Tibial artery (tissue), 4 donors: Measurements from ENCODE around the gene AKAP13.

Source experiments
- DNase-seq, 2 donors: peaks; one replicate each; pipeline ENCODE4 v3.0.0-alpha.2; 2019
- H3K27ac ChIP-seq, 2 donors: fragments of 200-600 bp; sonication (generic) in 1 of 2; 1 replicate in 1 of 2; 2 replicates in 1 of 2; pipeline ENCODE4 v1.5.1; 2018 to 2019; ENCODE audit warnings: mild to moderate bottlenecking in 1 of 2
- H3K27me3 ChIP-seq, 2 donors: fragments of 200-600 bp; sonication (generic) in 1 of 2; one replicate each; pipeline versions ENCODE4 v1.5.1 to v1.6.0; 2016 to 2019
- H3K36me3 ChIP-seq, 3 donors: fragments of 200-600 bp; sonication (generic) in 2 of 3; one replicate each; pipeline ENCODE4 v1.5.1; 2016 to 2019; ENCODE audit warnings: mild to moderate bottlenecking in 2 of 3
- H3K4me1 ChIP-seq, 4 donors: fragments of 200-600 bp; sonication (generic) in 2 of 4; 1 replicate in 3 of 4; 2 replicates in 1 of 4; pipeline ENCODE4 v1.5.1; 2016 to 2019
- H3K4me3 ChIP-seq, 2 donors: fragments of 200-600 bp; sonication (generic) in 1 of 2; 1 replicate in 1 of 2; 2 replicates in 1 of 2; pipeline ENCODE4 v1.5.1; 2018 to 2019; ENCODE audit warnings: mild to moderate bottlenecking in 2 of 2
- H3K9me3 ChIP-seq, 3 donors: fragments of 200-600 bp; sonication (generic) in 1 of 3; one replicate each; pipeline ENCODE4 v1.5.1; 2016 to 2019
- CTCF ChIP-seq, 2 experiments: fragments of 200-600 bp in 1 of 2; fragments of 450-650 bp in 1 of 2; IDR thresholded peaks; one replicate each; pipeline ENCODE4 v1.5.1; 2017 to 2019; ENCODE audit warnings: antibody characterized with exemption in 2 of 2, mild to moderate bottlenecking in 1 of 2, moderate library complexity in 1 of 2
- intact Hi-C: fragments of 100-400 bp; cut with DNase I; formaldehyde crosslinking; loops from one replicate; pipeline ENCODE4 v1.15.0; 2023; ENCODE audit warnings: low total_unique reads

AKAP13 gene

DNA sequence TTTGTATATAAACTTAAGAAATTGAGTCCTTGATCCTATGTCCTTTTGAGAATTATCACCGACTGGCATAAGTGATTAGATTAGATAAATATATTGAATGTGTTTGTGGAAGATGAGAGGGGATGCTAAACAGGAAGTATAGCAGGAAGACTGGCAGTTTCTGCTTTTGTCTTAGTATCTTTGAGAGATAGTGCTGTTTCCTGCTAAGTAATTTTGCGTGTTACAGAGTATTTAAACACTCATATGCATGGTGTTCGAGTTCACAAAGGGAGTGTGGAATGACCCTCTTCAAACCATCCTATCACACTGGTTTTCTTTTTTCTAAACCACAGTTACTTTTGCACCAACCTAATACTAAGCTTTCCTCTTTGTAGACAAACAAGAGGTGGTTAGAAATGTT lies 308.3 kb downstream of the AKAP13 start:
- Histone ChIP-seq H3K4me1 (peaks cover 0 to 36% (median 14%) of the 10 kb centered on the region in 4 donors), H3K27ac (peak overlapping the region in 1 of 2 donors; percentile 60), H3K4me3 (no peak overlapping the region), H3K36me3 (peaks cover 41 to 56% (median 54%) of the 10 kb centered on the region in 3 donors), H3K27me3 (no peaks in the 10 kb centered on the region), H3K9me3 (no peaks in the 10 kb centered on the region)
- no peak for TF ChIP-seq CTCF (IDR thresholded peaks at IDR 0.05)
- DNase-seq: no peak
- intact Hi-C loops: no loop called here

GRCh38 chr15:85689729-85690128 lies 309.3 kb downstream of the AKAP13 start:
- no peaks in the 10 kb centered on the region for H3K27me3 ChIP-seq
- peak overlapping the region; percentile 35 to 39 for H3K4me3 ChIP-seq
- H3K27ac ChIP-seq: peak overlapping the region; percentile 36 to 60
- intact Hi-C loops: loop anchor here (10.0 kb wide), 1 partner anchor 65 kb away; no protein-coding TSS in a partner anchor
- H3K4me1 ChIP-seq: peaks cover 0 to 36% (median 14%) of the 10 kb centered on the region in 4 donors
- H3K9me3 ChIP-seq: no peaks in the 10 kb centered on the region
- H3K36me3 ChIP-seq: peaks cover 39 to 56% (median 54%) of the 10 kb centered on the region in 3 donors
- DNase-seq: peak in 1 of 2 donors; percentile 47
- TF ChIP-seq CTCF (IDR thresholded peaks at IDR 0.05): no peak

DNA sequence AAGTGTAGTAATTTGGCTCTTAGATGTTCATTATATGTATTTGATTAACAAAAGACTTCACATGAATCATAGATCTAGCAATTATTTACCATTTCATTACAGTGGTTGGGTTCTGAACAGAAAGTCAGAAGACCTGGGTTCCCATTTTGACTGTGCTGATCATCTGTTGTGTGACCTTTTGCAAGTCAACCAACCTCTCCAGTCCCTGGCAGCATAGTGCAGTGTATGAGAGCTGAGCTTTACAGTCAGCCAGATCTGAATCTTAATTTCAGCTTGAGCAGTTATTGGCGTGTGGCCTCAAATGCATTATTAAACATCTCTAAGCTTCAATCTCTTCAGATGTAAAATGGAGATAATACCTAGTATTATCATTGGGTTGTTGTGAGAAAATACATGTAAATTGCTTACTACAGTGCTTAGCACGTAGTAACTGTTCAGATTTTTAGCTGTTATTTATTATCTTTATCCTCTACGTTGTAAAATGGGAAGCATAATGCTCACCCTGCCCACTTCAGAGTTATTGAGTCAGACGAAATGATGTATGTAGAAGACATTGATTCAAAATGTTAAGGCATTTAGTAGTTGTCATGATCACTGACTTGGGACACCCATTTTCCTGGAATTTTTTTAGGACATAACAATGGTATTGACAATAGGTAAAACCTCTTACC lies 310.3 kb downstream of the AKAP13 start:
- Histone ChIP-seq H3K27me3 (no peaks in the 10 kb centered on the region), H3K27ac (peak overlapping the region in 1 of 2 donors; percentile 36), H3K4me3 (peak overlapping the region; percentile 35 to 39), H3K9me3 (no peaks in the 10 kb centered on the region), H3K36me3 (peaks cover 30 to 56% (median 51%) of the 10 kb centered on the region in 3 donors), H3K4me1 (peaks cover 0 to 36% (median 14%) of the 10 kb centered on the region in 4 donors)
- intact Hi-C loops: loop anchor here (10.0 kb wide), 1 partner anchor 66 kb away; no protein-coding TSS in a partner anchor
- TF ChIP-seq CTCF (IDR thresholded peaks at IDR 0.05): no peak
- no peak for DNase-seq

GRCh38 chr15:85691350-85692240 lies 311.2 kb downstream of the AKAP13 start:
- peaks cover 0 to 36% (median 14%) of the 10 kb centered on the region in 4 donors for H3K4me1 ChIP-seq
- no peak for DNase-seq
- no peaks in the 10 kb centered on the region for H3K27me3 ChIP-seq
- H3K27ac ChIP-seq: peak overlapping the region in 1 of 2 donors; percentile 9
- TF ChIP-seq CTCF (IDR thresholded peaks at IDR 0.05): no peak
- H3K9me3 ChIP-seq: no peaks in the 10 kb centered on the region
- intact Hi-C loops: loop anchor here (10.0 kb wide), 1 partner anchor 67 kb away; no protein-coding TSS in a partner anchor
- H3K36me3 ChIP-seq: peaks cover 32 to 56% (median 42%) of the 10 kb centered on the region in 3 donors
- H3K4me3 ChIP-seq: no peak overlapping the region

DNA sequence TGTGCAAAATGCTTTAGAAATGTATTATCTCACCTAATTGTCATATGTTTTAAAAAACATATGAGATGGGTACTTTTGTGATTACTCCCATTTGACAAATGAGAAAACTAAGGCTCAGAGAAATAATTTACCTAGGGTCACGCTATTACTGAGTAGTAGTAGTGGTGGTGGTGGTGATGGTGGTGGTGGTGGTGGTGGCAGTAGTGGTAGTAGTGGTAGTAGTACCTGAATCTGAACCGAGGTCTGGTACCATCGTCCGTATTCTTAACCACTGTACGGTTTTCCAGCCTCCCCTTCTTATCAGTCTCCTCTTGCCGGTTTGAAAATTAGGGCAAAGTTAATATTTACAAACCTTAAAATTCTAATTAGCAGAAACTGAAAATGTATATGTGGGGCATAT lies 311.9 kb downstream of the AKAP13 start:
- no peak overlapping the region for H3K27ac ChIP-seq
- no peak for DNase-seq
- peaks cover 0 to 36% (median 14%) of the 10 kb centered on the region in 4 donors for H3K4me1 ChIP-seq
- intact Hi-C loops: loop anchor here (10.0 kb wide), 1 partner anchor 68 kb away; no protein-coding TSS in a partner anchor
- peaks cover 30 to 54% (median 40%) of the 10 kb centered on the region in 3 donors for H3K36me3 ChIP-seq
- H3K27me3 ChIP-seq: no peaks in the 10 kb centered on the region
- TF ChIP-seq CTCF (IDR thresholded peaks at IDR 0.05): no peak
- no peak overlapping the region for H3K4me3 ChIP-seq
- H3K9me3 ChIP-seq: no peaks in the 10 kb centered on the region
